IMR-90 (cell line): ENCODE data around the gene DCLRE1B. TPM values are rescaled to one million over a fixed set of nuclear protein-coding genes. Genes with fewer than 3 reads are reported as not detected.

Source experiments
- ATAC-seq: fragments of 200-7000 bp; cut with Tn5 transposase; 2 replicates; pipeline ENCODE4 v1.9.1; 2020; ENCODE audit warnings: low read depth, mild to moderate bottlenecking, moderate library complexity
- BruUV-seq: library from RNA; stranded (reverse); fragments of 400-500 nt; replicated peaks from 2 replicates; lab custom pipeline; 2021; lab: Mats Ljungman, UMichigan
- CTCF ChIA-PET: fragments of 300-600 bp; formaldehyde crosslinking; extraction: SDS; loops from one replicate; lab custom pipeline; 2021; ENCODE audit warnings: antibody characterized with exemption; lab: Yijun Ruan, JAX
- POLR2A ChIA-PET: fragments of 300-600 bp; sonication (Branson Sonifier 250); formaldehyde crosslinking; loops from one replicate; lab custom pipeline; 2022; ENCODE audit warnings: antibody characterized with exemption; ENCODE audit not compliant: unreplicated experiment; lab: Charles Lee
- DNase-seq: peaks from one replicate; pipeline ENCODE4 v3.0.0; 2013
- H2AFZ ChIP-seq: replicated peaks from 2 replicates; pipeline ENCODE3; 2013; ENCODE audit warnings: low read length, mild to moderate bottlenecking; ENCODE audit not compliant: poor library complexity
- H2AK5ac ChIP-seq: 2 replicates; pipeline ENCODE4 v1.6.1; 2013; ENCODE audit warnings: low read depth, low read length, inconsistent platforms
- H2AK9ac ChIP-seq: replicated peaks from 2 replicates; pipeline ENCODE3; 2013; ENCODE audit warnings: mild to moderate bottlenecking, low read depth, low read length, moderate library complexity; ENCODE audit not compliant: poor library complexity
- H2BK120ac ChIP-seq: 2 replicates; pipeline ENCODE4 v1.6.1; 2013; ENCODE audit warnings: low read depth, low read length, inconsistent platforms
- H2BK15ac ChIP-seq: 3 replicates; pipeline ENCODE4 v1.6.1; 2013; ENCODE audit warnings: low read depth, low read length, inconsistent platforms
- H2BK20ac ChIP-seq: 2 replicates; pipeline ENCODE4 v1.6.1; 2013; ENCODE audit warnings: low read depth, mild to moderate bottlenecking, inconsistent platforms, low read length, moderate library complexity
- H2BK5ac ChIP-seq: 2 replicates; pipeline ENCODE4 v1.6.1; 2013; ENCODE audit warnings: mild to moderate bottlenecking, low read depth, low read length, inconsistent platforms; ENCODE audit not compliant: poor library complexity, severe bottlenecking
- H3K14ac ChIP-seq: replicated peaks from 2 replicates; pipeline ENCODE4 v1.6.1; 2013; ENCODE audit warnings: low read depth, low read length, inconsistent platforms
- H3K18ac ChIP-seq: 2 replicates; pipeline ENCODE4 v1.6.1; 2013; ENCODE audit warnings: low read depth, low read length, control low read depth
- H3K23ac ChIP-seq: 2 replicates; pipeline ENCODE4 v1.6.1; 2013; ENCODE audit warnings: low read depth, low read length, inconsistent platforms
- H3K27ac ChIP-seq: 2 replicates; pipeline ENCODE4 v1.5.1; 2013; ENCODE audit warnings: mild to moderate bottlenecking, control low read depth, low read length; ENCODE audit not compliant: insufficient read depth
- H3K27me3 ChIP-seq: 2 replicates; pipeline ENCODE4 v1.6.1; 2013; ENCODE audit warnings: low read length; ENCODE audit not compliant: control insufficient read depth, insufficient read depth
- H3K36me3 ChIP-seq: 2 replicates; pipeline ENCODE4 v1.6.1; 2013; ENCODE audit warnings: low read length, mixed read lengths; ENCODE audit not compliant: control insufficient read depth, insufficient read depth
- H3K4ac ChIP-seq: 2 replicates; pipeline ENCODE4 v1.6.1; 2013; ENCODE audit warnings: low read depth, low read length, inconsistent platforms
- H3K4me1 ChIP-seq: 2 replicates; pipeline ENCODE4 v1.6.1; 2013; ENCODE audit warnings: low read length, mixed read lengths; ENCODE audit not compliant: control insufficient read depth, insufficient read depth
- H3K4me2 ChIP-seq: 2 replicates; pipeline ENCODE4 v1.6.1; 2013; ENCODE audit warnings: low read depth, mild to moderate bottlenecking, control low read depth, low read length, moderate library complexity
- H3K4me3 ChIP-seq: 2 replicates; pipeline ENCODE4 v1.5.1; 2013; ENCODE audit warnings: low read depth, mild to moderate bottlenecking, control low read depth, low read length, moderate library complexity; ENCODE audit not compliant: insufficient read depth
- H3K56ac ChIP-seq: 2 replicates; pipeline ENCODE4 v1.6.1; 2013; ENCODE audit warnings: low read length, inconsistent platforms; ENCODE audit not compliant: insufficient read depth; ENCODE audit errors: extremely low read depth
- H3K79me1 ChIP-seq, 2 experiments: 2 replicates each; pipeline ENCODE4 v1.6.1; 2013; ENCODE audit warnings: low read length in 2 of 2, inconsistent platforms in 1 of 2, low read depth in 1 of 2
- H3K9ac ChIP-seq: 2 replicates; pipeline ENCODE4 v1.6.1; 2013; ENCODE audit warnings: low read depth, low read length, control low read depth
- H3K9me1 ChIP-seq: 2 replicates; pipeline ENCODE4 v1.6.1; 2013; ENCODE audit warnings: low read length, inconsistent platforms; ENCODE audit not compliant: insufficient read depth
- H3K9me3 ChIP-seq: 2 replicates; pipeline ENCODE4 v1.6.1; 2013; ENCODE audit warnings: low read length; ENCODE audit not compliant: control insufficient read depth, insufficient read depth
- H4K20me1 ChIP-seq: 2 replicates; pipeline ENCODE4 v1.6.1; 2013; ENCODE audit warnings: low read length, inconsistent platforms; ENCODE audit not compliant: insufficient read depth
- H4K5ac ChIP-seq: 2 replicates; pipeline ENCODE4 v1.6.1; 2013; ENCODE audit warnings: mild to moderate bottlenecking, low read depth, low read length, control low read depth
- H4K8ac ChIP-seq, 2 experiments: 2 replicates each; pipeline ENCODE4 v1.6.1; 2013; ENCODE audit warnings: low read depth in 2 of 2, low read length in 2 of 2, control low read depth in 1 of 2, inconsistent platforms in 1 of 2
- H4K91ac ChIP-seq: 2 replicates; pipeline ENCODE4 v1.6.1; 2013; ENCODE audit warnings: low read depth, low read length, inconsistent platforms; ENCODE audit not compliant: insufficient read depth
- BHLHE40 ChIP-seq: fragments of 150-350 bp; IDR thresholded peaks from 2 replicates; pipeline ENCODE4 v1.6.1; 2016; ENCODE audit warnings: mild to moderate bottlenecking, low read depth, low read length
- CEBPB ChIP-seq: IDR thresholded peaks from 2 replicates; pipeline ENCODE4 v1.6.1; 2012; ENCODE audit warnings: low read depth, low read length, improper control_type of control experiment
- MAZ ChIP-seq: IDR thresholded peaks from 2 replicates; pipeline ENCODE4 v1.6.1; 2012; ENCODE audit warnings: low read depth, mild to moderate bottlenecking, low read length, improper control_type of control experiment, moderate library complexity, borderline replicate concordance
- MXI1 ChIP-seq: IDR thresholded peaks from 2 replicates; pipeline ENCODE4 v1.6.1; 2012; ENCODE audit warnings: low read depth, mild to moderate bottlenecking, low read length, moderate library complexity, borderline replicate concordance
- NFE2L2 ChIP-seq: fragments of 150-350 bp; IDR thresholded peaks from 2 replicates; pipeline ENCODE4 v1.6.1; 2016; ENCODE audit warnings: low read depth, mild to moderate bottlenecking, low read length
- RCOR1 ChIP-seq: IDR thresholded peaks from 2 replicates; pipeline ENCODE4 v1.6.1; 2012; ENCODE audit warnings: mild to moderate bottlenecking, low read length, improper control_type of control experiment; ENCODE audit not compliant: insufficient replicate concordance
- WGBS, 2 experiments: methylation state at CpG; one replicate each; pipeline versions ENCODE4 v1.1.5 to v1.1.7; 2013; ENCODE audit warnings: missing lambda C conversion rate in 2 of 2; ENCODE audit not compliant: insufficient read length in 1 of 2; ENCODE audit errors: extremely low coverage in 2 of 2; 5-methylcytosine and 5-hydroxymethylcytosine counted together
- dilution Hi-C: fragments of 300-500 bp; cut with HindIII; formaldehyde crosslinking; loops from one replicate; pipeline ENCODE4 v1.14.3; 2018; ENCODE audit warnings: low sequenced_read_pairs; ENCODE audit not compliant: unreplicated experiment
- in situ Hi-C: fragments of 300-500 bp; cut with MboI; formaldehyde crosslinking; loops from 3 replicates; pipeline ENCODE4 v1.14.3; 2019; ENCODE audit warnings: low sequenced_read_pairs, inconsistent platforms, mixed read lengths
- intact Hi-C: fragments of 100-400 bp; cut with micrococcal nuclease; formaldehyde crosslinking; loops from 2 replicates; pipeline ENCODE4 v1.10.0; 2022
- polyA plus RNA-seq, 3 experiments: library from polyadenylated mRNA; depleted of rRNA; stranded (reverse); fragments of >200 nt; gene quantifications; 2 replicates each; pipeline ENCODE4 v1.2.3, GENCODE V29; 2012; ENCODE audit warnings: low replicate concordance in 1 of 3
- total RNA-seq: library from RNA; depleted of rRNA; stranded (reverse); fragments of >200 nt; gene quantifications from 2 replicates; pipeline ENCODE4 v1.2.3, GENCODE V29; 2012

Gene DCLRE1B
- total and polyA plus RNA-seq, 2 of the 4 experiments (the other 2 are of a cell fraction), result 4.9 to 6.1 TPM

GRCh38 chr1:113871597-113872113 lies 33.5 kb upstream of the DCLRE1B start, which contains the start of gene PTPN22:
TSS of gene PTPN22 (minus strand) at chr1:113871712.
- Histone ChIP-seq H3K56ac (no peak within 1 kb of the TSS), H2AK5ac (no peak within 1 kb of the TSS), H2BK20ac (no peak within 1 kb of the TSS), H3K9me3 (no peaks in the 10 kb centered on the region), H3K27ac (no peak within 1 kb of the TSS), H3K27me3 (no peaks in the 10 kb centered on the region), H3K18ac (no peak within 1 kb of the TSS; the same call in 1 of the 2 replicates), H3K36me3 (no peaks in the 10 kb centered on the region), H3K4me1 (peaks cover 6% of the 10 kb centered on the region; the same call in 1 of the 2 replicates), H4K91ac (peak within 1 kb of the TSS; percentile 19; the same call in 1 of the 2 replicates), H3K79me1 (no peaks in the 10 kb centered on the region), H4K8ac (peak within 1 kb of the TSS in 1 of 2 experiments; percentile 36; a peak in 1 of 4 replicates), H4K20me1 (no peaks in the 10 kb centered on the region), H3K4ac (0 out of 2 replicates have a peak within 1 kb of the TSS, but pooled peaks have one; percentile 2), H3K4me3 (no peak within 1 kb of the TSS), H4K5ac (no peak within 1 kb of the TSS), H3K9ac (no peak within 1 kb of the TSS), H3K23ac (peak within 1 kb of the TSS; percentile 39), H2AK9ac (no peak within 1 kb of the TSS), H3K9me1 (peaks cover 3% of the 10 kb centered on the region; the same call in 1 of the 2 replicates), H3K4me2 (peak within 1 kb of the TSS; percentile 2; the same call in 1 of the 2 replicates), H2BK120ac (no peak within 1 kb of the TSS), H2BK5ac (no peak within 1 kb of the TSS), H3K14ac (0 out of 2 replicates have a peak within 1 kb of the TSS, but pooled peaks have one; percentile 20), H2BK15ac (peak within 1 kb of the TSS; percentile 18; the same call in 1 of the 3 replicates), H2AFZ (peak within 1 kb of the TSS; percentile 63)
- peak; percentile 84 for ATAC-seq
- dilution Hi-C loops (no loop called here), intact Hi-C loops (no loop called here), in situ Hi-C loops (loop anchor here (25.0 kb wide), 1 partner anchor 416 kb away; no protein-coding TSS in a partner anchor)
- DNase-seq, result peak; percentile 83
- TF ChIP-seq CEBPB (peak; percentile 11; the same call in 1 of the 2 replicates), RCOR1 (no peak), MXI1 (no peak), NFE2L2 (no peak), MAZ (no peak), BHLHE40 (peak; percentile 40; the same call in 1 of the 2 replicates)
- CTCF ChIA-PET, result no interaction called here
- BruUV-seq, result no TSS peak
- POLR2A ChIA-PET, result no interaction called here
- WGBS, 2 experiments, result 0% methylated on average over 1 of the region's 4 CpGs; no CpG with 5 or more reads in 1 of the 2 experiments
